K562 (cell line): Measurements from ENCODE around the gene RAP2B. TPM values are rescaled to one million over a fixed set of nuclear protein-coding genes. Genes with fewer than 3 reads are reported as not detected.

Source experiments
- CBFB ChIP-seq: sonication (generic); formaldehyde crosslinking; IDR thresholded peaks from 2 replicates; pipeline ENCODE4 v1.4.0; 2020; ENCODE audit warnings: mild to moderate bottlenecking, missing genetic modification reagents
- GTF2F1 ChIP-seq: IDR thresholded peaks from 2 replicates; pipeline ENCODE4 v1.6.1; 2011; ENCODE audit warnings: low read depth, low read length, improper control_type of control experiment
- KDM2B ChIP-seq: fragments of 250-450 bp; sonication (Bioruptor Pico); IDR thresholded peaks from 2 replicates; pipeline ENCODE4 v1.8.0; 2021; ENCODE audit warnings: mild to moderate bottlenecking, moderate library complexity
- RBM39 ChIP-seq: fragments of 200-400 bp; formaldehyde crosslinking; optimal IDR thresholded peaks from 2 replicates; pipeline ENCODE3; 2018; ENCODE audit warnings: low read depth, low read length
- SUPT5H ChIP-seq: fragments of 450-650 bp; IDR thresholded peaks from 2 replicates; pipeline ENCODE4 v1.6.1; 2016
- TAF1 ChIP-seq: IDR thresholded peaks from 2 replicates; pipeline ENCODE4 v1.6.1; 2011; ENCODE audit warnings: mild to moderate bottlenecking, low read length, moderate library complexity; ENCODE audit not compliant: insufficient read depth, control insufficient read depth, severe bottlenecking; ENCODE audit errors: extremely low read depth
- YY1 ChIP-seq, 3 experiments: IDR thresholded peaks; 2 replicates each; pipeline ENCODE4 v1.6.1; 2011; ENCODE audit warnings: low read length in 2 of 3, mild to moderate bottlenecking in 2 of 3, moderate library complexity in 2 of 3, borderline replicate concordance in 1 of 3, control low read depth in 1 of 3, low read depth in 1 of 3; ENCODE audit not compliant: insufficient read depth in 3 of 3, insufficient replicate concordance in 2 of 3, control insufficient read depth in 1 of 3, insufficient read length in 1 of 3; ENCODE audit errors: extremely low read depth in 1 of 3
- ZNF384 ChIP-seq: IDR thresholded peaks from 2 replicates; pipeline ENCODE4 v1.6.1; 2012; ENCODE audit warnings: low read depth, low read length, improper control_type of control experiment
- polyA plus RNA-seq, 8 experiments: library from polyadenylated mRNA; depleted of rRNA in 4 of 8; stranded (reverse) in 5 of 8; unstranded in 3 of 8; fragments of >200 nt; fragmentation: Nextera tagmentation in 2 of 8; fragmentation: Illumina TruSeq in 1 of 8; extraction: Ambion mirVana in 2 of 8; extraction: Trizol in 1 of 8; gene quantifications; 2 replicates each; pipeline versions ENCODE4 v1.2.1 to v1.2.3, GENCODE V29; 2011 to 2014; ENCODE audit warnings: inconsistent platforms in 1 of 8, missing spikeins in 1 of 8
- total RNA-seq, 7 experiments: library from RNA; depleted of rRNA in 6 of 7; stranded (reverse); fragments of >200 nt in 6 of 7; fragmentation: Illumina TruSeq in 2 of 7; extraction: Trizol in 2 of 7; gene quantifications; 2 replicates each; pipeline versions ENCODE4 v1.2.1 to v1.2.3, GENCODE V29; 2011 to 2021; ENCODE audit warnings: low replicate concordance in 1 of 7
- TF ChIP-seq, protein P1 (sequence below): fragments of 250-450 bp; sonication (Bioruptor Pico); IDR thresholded peaks from 2 replicates; pipeline ENCODE4 v1.4.0; 2020; ENCODE audit warnings: borderline replicate concordance
- TF ChIP-seq, protein P2 (sequence below), 2 experiments: fragments of 450-650 bp; IDR thresholded peaks; 2 replicates each; pipeline ENCODE4 v1.6.1; 2016
- TF ChIP-seq, protein P3 (sequence below): sonication (generic); formaldehyde crosslinking; IDR thresholded peaks from 2 replicates; pipeline ENCODE4 v1.8.0; 2023; ENCODE audit warnings: mild to moderate bottlenecking, missing genetic modification reagents
- TF ChIP-seq, protein P4 (sequence below), 2 experiments: fragments of 450-650 bp; formaldehyde crosslinking in 1 of 2; IDR thresholded peaks; 2 replicates each; pipeline versions ENCODE4 v1.4.0 to v1.6.1; 2014 to 2020; ENCODE audit warnings: mild to moderate bottlenecking in 2 of 2, borderline replicate concordance in 1 of 2, low read depth in 1 of 2

Gene RAP2B
- total and polyA plus RNA-seq, 9 of the 15 experiments (the other 6 are each of a cell fraction or from before 2014, with no cell fraction given) = 9.4 to 31.2 (median 15.8) TPM

DNA sequence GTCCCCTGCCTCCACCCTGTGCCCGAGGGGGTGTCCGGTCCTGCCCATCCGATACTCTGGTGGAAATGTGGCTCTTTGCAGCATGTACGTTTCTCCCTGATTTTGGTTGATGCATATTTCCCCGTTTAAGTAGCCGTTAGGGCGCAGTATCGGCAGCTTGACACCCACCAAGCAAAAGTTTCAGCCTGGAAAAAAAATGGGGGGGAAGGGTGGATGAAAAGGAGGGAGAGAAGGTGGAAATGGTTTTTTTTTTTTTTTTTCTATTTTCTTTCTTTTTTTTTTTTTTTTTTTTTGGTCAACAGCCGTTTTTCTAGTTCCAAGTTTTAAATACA is 1.3 kb downstream of the RAP2B start (continued):
- TF ChIP-seq RBM39 (no peak), CBFB (CRISPR knock-in tag) (no peak), SUPT5H (no peak), GTF2F1 (no peak), ZNF384 (peak; percentile 68), KDM2B (no peak), YY1 (IDR thresholded peaks at IDR 0.05; ENCODE audit: borderline replicate concordance in 1 of 3, control insufficient read depth in 1 of 3, extremely low read depth in 1 of 3, insufficient read depth in 3 of 3, insufficient read length in 1 of 3, insufficient replicate concordance in 2 of 3, low read depth in 1 of 3, low read length in 2 of 3) (no peak), TAF1 (peak; percentile 8)
- TF ChIP-seq, protein P1, sequence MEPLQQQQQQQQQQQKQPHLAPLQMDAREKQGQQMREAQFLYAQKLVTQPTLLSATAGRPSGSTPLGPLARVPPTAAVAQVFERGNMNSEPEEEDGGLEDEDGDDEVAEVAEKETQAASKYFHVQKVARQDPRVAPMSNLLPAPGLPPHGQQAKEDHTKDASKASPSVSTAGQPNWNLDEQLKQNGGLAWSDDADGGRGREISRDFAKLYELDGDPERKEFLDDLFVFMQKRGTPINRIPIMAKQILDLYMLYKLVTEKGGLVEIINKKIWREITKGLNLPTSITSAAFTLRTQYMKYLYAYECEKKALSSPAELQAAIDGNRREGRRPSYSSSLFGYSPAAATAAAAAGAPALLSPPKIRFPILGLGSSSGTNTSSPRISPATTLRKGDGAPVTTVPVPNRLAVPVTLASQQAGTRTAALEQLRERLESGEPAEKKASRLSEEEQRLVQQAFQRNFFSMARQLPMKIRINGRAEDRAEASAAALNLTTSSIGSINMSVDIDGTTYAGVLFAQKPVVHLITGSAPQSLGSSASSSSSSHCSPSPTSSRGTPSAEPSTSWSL (CRISPR knock-in tag) = no peak
- TF ChIP-seq, protein P2, sequence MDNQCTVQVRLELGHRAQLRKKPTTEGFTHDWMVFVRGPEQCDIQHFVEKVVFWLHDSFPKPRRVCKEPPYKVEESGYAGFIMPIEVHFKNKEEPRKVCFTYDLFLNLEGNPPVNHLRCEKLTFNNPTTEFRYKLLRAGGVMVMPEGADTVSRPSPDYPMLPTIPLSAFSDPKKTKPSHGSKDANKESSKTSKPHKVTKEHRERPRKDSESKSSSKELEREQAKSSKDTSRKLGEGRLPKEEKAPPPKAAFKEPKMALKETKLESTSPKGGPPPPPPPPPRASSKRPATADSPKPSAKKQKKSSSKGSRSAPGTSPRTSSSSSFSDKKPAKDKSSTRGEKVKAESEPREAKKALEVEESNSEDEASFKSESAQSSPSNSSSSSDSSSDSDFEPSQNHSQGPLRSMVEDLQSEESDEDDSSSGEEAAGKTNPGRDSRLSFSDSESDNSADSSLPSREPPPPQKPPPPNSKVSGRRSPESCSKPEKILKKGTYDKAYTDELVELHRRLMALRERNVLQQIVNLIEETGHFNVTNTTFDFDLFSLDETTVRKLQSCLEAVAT (IDR thresholded peaks at IDR 0.05) = peak in 1 of 2 experiments; percentile 49; a peak in 1 of 4 replicates
- TF ChIP-seq, protein P3, sequence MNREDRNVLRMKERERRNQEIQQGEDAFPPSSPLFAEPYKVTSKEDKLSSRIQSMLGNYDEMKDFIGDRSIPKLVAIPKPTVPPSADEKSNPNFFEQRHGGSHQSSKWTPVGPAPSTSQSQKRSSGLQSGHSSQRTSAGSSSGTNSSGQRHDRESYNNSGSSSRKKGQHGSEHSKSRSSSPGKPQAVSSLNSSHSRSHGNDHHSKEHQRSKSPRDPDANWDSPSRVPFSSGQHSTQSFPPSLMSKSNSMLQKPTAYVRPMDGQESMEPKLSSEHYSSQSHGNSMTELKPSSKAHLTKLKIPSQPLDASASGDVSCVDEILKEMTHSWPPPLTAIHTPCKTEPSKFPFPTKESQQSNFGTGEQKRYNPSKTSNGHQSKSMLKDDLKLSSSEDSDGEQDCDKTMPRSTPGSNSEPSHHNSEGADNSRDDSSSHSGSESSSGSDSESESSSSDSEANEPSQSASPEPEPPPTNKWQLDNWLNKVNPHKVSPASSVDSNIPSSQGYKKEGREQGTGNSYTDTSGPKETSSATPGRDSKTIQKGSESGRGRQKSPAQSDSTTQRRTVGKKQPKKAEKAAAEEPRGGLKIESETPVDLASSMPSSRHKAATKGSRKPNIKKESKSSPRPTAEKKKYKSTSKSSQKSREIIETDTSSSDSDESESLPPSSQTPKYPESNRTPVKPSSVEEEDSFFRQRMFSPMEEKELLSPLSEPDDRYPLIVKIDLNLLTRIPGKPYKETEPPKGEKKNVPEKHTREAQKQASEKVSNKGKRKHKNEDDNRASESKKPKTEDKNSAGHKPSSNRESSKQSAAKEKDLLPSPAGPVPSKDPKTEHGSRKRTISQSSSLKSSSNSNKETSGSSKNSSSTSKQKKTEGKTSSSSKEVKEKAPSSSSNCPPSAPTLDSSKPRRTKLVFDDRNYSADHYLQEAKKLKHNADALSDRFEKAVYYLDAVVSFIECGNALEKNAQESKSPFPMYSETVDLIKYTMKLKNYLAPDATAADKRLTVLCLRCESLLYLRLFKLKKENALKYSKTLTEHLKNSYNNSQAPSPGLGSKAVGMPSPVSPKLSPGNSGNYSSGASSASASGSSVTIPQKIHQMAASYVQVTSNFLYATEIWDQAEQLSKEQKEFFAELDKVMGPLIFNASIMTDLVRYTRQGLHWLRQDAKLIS (CRISPR knock-in tag) = 0 out of 2 replicates have a peak, but pooled peaks have one; percentile 13
- TF ChIP-seq, protein P4, sequence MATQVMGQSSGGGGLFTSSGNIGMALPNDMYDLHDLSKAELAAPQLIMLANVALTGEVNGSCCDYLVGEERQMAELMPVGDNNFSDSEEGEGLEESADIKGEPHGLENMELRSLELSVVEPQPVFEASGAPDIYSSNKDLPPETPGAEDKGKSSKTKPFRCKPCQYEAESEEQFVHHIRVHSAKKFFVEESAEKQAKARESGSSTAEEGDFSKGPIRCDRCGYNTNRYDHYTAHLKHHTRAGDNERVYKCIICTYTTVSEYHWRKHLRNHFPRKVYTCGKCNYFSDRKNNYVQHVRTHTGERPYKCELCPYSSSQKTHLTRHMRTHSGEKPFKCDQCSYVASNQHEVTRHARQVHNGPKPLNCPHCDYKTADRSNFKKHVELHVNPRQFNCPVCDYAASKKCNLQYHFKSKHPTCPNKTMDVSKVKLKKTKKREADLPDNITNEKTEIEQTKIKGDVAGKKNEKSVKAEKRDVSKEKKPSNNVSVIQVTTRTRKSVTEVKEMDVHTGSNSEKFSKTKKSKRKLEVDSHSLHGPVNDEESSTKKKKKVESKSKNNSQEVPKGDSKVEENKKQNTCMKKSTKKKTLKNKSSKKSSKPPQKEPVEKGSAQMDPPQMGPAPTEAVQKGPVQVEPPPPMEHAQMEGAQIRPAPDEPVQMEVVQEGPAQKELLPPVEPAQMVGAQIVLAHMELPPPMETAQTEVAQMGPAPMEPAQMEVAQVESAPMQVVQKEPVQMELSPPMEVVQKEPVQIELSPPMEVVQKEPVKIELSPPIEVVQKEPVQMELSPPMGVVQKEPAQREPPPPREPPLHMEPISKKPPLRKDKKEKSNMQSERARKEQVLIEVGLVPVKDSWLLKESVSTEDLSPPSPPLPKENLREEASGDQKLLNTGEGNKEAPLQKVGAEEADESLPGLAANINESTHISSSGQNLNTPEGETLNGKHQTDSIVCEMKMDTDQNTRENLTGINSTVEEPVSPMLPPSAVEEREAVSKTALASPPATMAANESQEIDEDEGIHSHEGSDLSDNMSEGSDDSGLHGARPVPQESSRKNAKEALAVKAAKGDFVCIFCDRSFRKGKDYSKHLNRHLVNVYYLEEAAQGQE (IDR thresholded peaks at IDR 0.05; ENCODE audit: borderline replicate concordance) = no peak
- TF ChIP-seq, protein P4 (CRISPR knock-in tag; IDR thresholded peaks at IDR 0.05; ENCODE audit: low read depth) = no peak
